Measurements from ENCODE around the gene VMP1.
"Not testable (repeated sequence)": the region's sequence is repeated elsewhere in the genome, so short reads cannot be mapped to it uniquely, and the experiment has no call there.

VMP1 gene

GRCh38 chr17:59712862-59713261 is 5.4 kb downstream of the VMP1 start:
- DNase-seq, result no peak

DNA sequence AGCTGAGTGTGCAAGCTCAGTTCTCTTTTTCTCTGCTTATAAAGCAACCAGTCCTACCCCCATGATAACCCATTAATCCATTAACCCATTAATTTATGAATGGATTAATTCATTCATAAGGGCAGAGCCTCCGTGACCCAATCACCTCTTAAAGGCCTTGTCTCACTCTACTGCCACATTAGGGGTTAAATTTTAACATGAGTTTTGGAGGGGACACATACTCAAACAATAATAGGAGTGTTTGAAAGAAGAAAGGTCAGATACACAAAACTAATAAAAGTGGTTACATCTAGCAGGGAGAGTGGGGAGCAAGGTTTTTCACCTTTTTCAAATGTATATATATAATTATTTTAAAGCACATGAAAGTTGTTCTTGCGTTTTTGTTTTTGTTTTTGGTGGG is 6.8 kb downstream of the VMP1 start:
- DNase-seq, result no peak

GRCh38 chr17:59716427-59716826 is 9.0 kb downstream of the VMP1 start:
- no peak for DNase-seq

DNA sequence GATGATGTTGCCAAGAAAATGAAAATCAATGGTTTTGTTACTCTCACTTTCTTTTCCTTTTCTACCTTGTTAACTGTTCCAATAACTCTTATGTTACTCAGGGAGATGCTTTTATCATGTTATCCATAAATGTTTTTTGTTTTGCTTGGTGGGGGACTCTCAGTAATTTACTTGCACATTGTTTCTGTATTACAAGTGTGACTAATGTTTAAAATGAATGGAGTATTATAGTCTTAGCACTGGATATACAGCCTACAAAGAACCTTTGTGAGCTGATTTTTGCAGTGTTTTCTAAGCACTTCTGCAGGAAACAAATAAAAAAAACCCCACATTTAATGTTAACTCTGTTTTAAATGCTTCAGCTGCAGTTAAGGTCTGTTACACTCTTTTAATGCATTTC is 12.1 kb downstream of the VMP1 start:
- no peak for DNase-seq

GRCh38 chr17:59722623-59723022 is 15.2 kb downstream of the VMP1 start:
- DNase-seq, result no peak

GRCh38 chr17:59723041-59723440 is 15.6 kb downstream of the VMP1 start:
- no peak for DNase-seq

GRCh38 chr17:59723607-59724006 is 16.2 kb downstream of the VMP1 start:
- DNase-seq, result no peak

DNA sequence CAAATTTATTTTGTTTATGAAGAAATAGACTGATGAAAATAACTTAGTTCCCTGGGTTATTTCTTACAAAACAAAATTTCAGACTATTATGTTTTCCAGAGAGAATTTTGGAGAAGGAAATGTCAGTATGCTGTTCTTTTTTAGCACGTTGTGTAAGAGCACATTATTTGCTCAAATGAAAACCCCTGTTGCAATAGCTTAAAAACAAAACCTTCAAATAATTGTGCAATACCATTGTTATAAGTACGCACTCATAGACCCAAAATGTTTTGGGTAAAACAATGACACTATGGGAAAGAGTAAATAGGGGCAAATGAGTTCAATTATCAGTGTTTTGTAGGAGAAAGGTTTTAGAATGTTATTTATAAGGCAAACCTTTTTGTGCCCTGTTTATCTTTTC is 18.2 kb downstream of the VMP1 start:
- DNase-seq, result no peak

DNA sequence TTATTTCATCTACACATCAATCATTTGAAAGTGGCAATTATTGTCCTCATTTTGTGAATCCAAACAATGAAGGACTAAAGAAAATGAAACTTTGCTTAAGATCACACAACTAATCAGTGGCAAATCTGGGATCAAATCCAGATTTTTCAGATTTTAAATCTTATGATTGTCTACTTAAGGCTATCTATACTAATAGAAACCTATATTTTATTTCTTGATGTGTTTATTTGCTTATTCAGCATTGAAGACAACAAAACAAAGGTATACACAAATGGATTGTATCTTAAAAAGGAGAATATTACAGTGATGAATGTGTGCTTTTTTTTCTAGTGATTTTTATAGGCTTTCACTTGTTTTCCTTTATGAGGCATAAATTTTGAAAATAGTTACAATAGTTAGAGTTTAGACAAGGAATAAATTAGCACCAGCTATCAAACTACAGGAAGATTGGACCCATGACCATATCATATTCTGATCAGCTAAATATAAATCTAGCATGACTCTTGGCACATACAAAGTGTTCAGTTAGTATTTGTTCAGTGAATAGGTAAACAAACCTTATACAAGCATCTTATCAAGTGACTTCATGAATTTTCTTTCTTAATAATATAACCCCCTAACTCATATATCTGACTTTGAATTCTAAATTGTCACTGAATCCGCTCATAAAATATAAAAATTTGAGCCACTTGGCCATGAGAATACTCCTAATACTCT is 20.5 kb downstream of the VMP1 start:
- DNase-seq, result no peak

GRCh38 chr17:59730268-59730834 is 22.9 kb downstream of the VMP1 start:
- DNase-seq, result no peak

GRCh38 chr17:59733697-59734096 is 26.2 kb downstream of the VMP1 start:
- no peak for DNase-seq

GRCh38 chr17:59734226-59734625 is 26.8 kb downstream of the VMP1 start:
- DNase-seq, result no peak

GRCh38 chr17:59737324-59737723 is 29.9 kb downstream of the VMP1 start:
- no peak for DNase-seq

- DNase-seq, result no peak
Observed at GRCh38 chr17:59743842-59744241, 36.4 kb downstream of the VMP1 start.

- DNase-seq, result no peak
Observed at GRCh38 chr17:59745040-59745439, 37.6 kb downstream of the VMP1 start.

DNA sequence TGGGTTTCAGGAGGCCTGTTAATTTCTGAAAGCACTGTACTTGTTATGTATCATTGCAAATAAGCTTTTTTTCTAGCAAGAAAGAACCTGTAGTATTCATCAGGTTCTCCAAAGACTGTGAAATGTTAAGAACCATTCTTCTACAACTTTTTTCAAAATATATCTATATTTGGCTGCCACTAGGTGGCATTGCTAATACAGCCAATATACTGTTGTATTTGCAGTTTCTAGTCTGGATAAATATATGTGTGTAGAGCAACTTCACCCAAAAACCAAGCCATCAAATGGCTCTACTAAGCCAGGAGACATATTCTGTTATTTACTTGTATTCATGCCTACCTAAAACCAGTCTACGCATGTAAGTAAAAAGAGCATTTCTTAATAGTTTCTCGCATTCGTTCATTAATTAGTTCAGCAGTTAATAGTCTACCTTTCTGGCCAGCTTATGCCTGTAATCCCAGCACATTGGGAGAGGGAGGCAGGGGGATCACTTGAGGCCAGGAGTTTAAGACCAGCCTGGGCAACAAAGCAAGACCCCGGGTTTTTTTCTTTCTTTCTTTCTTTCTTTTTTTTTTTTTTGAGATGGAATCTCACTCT is 39.5 kb downstream of the VMP1 start:
- DNase-seq, result no peak

DNA sequence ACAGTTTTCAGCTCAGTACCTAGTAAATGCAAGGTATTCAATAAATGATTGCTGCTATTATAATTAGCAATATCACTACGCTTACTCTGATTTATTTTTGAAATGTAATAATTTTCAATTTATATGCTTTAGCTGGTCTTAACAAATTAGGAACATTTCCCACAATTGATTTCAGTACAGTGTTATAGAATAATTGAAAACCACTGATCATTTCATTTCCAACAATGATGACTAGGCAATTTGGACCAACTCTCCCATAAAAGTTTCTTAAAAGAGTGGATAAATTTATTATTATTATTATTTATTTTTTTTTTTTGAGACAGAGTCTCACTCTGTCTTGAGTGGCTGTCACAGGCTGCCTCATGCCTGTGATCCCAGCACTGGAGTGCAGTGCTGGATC is 41.1 kb downstream of the VMP1 start:
- DNase-seq, result no peak

- DNase-seq, result no peak
Observed at GRCh38 chr17:59751955-59752413, 44.5 kb downstream of the VMP1 start.

GRCh38 chr17:59752446-59752845 is 45.0 kb downstream of the VMP1 start:
- no peak for DNase-seq

DNA sequence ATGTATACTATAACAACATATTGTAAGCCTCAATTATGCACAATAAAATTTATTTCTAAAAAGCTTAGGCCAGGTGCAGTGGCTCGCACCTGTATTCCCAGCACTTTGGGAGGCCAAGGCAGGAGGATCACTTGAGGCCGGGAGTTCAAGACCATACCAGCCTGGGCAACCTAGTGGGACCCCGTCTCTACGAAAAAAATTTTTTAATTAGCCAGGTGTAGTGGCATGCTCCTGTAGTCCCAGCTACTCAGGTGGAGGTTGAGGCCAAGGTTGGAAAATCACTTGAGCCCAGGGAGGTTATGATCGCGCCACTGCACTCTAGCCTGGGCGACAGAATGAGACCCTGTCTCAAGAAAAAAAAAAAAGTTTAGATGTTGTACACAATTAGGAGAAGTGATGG is 45.5 kb downstream of the VMP1 start:
- DNase-seq, result no peak

GRCh38 chr17:59753522-59754467 is 46.3 kb downstream of the VMP1 start:
- no peak for DNase-seq

DNA sequence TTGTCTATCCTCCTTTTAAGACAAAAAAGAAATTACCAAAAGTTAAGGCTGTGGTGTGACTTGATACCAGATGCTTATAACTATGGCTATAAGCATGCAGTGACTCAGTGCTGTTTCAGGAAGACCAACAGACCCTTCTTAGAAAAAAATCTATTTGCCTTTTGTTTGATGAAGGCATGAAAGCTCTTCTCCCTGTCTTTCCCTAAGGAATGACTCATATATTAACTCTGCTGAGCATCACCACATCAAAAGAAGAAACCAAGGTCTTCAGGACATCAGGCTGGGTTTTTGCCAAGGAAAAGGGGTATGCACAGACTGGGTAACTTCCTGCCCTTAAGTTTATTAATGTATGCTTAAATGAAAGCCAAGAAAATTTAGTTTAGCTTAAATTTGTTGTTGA is 47.1 kb downstream of the VMP1 start:
- DNase-seq, result no peak

DNA sequence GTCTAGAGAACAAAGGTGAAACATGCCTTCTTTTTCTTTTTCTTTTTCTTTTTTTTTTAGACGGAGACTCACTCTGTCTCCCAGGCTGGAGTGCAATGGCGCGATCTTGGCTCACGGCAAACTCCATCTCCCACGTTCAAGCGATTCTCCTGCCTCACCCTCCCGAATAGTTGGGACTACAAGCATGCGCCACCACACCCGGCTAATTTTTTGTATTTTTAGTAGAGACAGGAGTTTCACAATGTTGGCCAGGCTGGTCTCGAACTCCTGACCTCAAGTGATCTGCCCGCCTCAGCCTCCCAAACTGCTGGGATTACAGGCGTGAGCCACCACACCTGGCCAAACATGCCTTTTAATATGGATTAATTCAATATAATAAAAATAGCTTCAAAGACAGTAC is 47.6 kb downstream of the VMP1 start:
- not testable (repeated sequence) for DNase-seq
